SKM-1 treated with dmso at 0.1 percent for 144 hours (cell line): ENCODE data around the gene UACA.

ENCODE experiments used
- DNase-seq: peaks from one replicate; lab custom pipeline; 2025; ENCODE audit not compliant: unreplicated experiment; lab: John Stamatoyannopoulos, UW

Gene UACA

GRCh38 chr15:70788114-70789049 is 25.0 kb upstream of the UACA start:
- no peak for DNase-seq

- DNase-seq, result no peak
These were observed 23.6 kb upstream of the UACA start for GRCh38 chr15:70786996-70787395.

- no peak for DNase-seq
These were observed 20.3 kb upstream of the UACA start for GRCh38 chr15:70783610-70784022.

- DNase-seq, result no peak
These were observed 19.7 kb upstream of the UACA start for GRCh38 chr15:70783041-70783440.

GRCh38 chr15:70781236-70781635 is 17.9 kb upstream of the UACA start:
- DNase-seq, result no peak

- DNase-seq, result no peak
These were observed 15.1 kb upstream of the UACA start for GRCh38 chr15:70778258-70779076.

- peak; percentile 73 for DNase-seq
These were observed 14.0 kb upstream of the UACA start for GRCh38 chr15:70777170-70777926.

GRCh38 chr15:70775160-70775559 is 11.8 kb upstream of the UACA start:
- no peak for DNase-seq

- no peak for DNase-seq
These were observed 9.0 kb upstream of the UACA start for GRCh38 chr15:70772402-70772801.

GRCh38 chr15:70770863-70771262 is 7.5 kb upstream of the UACA start:
- DNase-seq, result no peak

- DNase-seq, result peak; percentile 30
These were observed 5.0 kb upstream of the UACA start for GRCh38 chr15:70768257-70768883.

- DNase-seq, result no peak
These were observed 4.3 kb upstream of the UACA start for GRCh38 chr15:70767667-70768066.

- no peak for DNase-seq
These were observed 3.2 kb upstream of the UACA start for GRCh38 chr15:70766597-70766996.

GRCh38 chr15:70765504-70766281 is 2.3 kb upstream of the UACA start:
- DNase-seq, result no peak

- DNase-seq, result no peak
These were observed 782 bp upstream of the UACA start for GRCh38 chr15:70763950-70764730.

GRCh38 chr15:70762469-70763119 is 764 bp downstream of the UACA start:
- DNase-seq, result no peak

- DNase-seq, result no peak
These were observed 1.4 kb downstream of the UACA start for GRCh38 chr15:70761931-70762468.

- DNase-seq, result no peak
These were observed 2.3 kb downstream of the UACA start for GRCh38 chr15:70761046-70761445.
